Anterior cingulate cortex (tissue), 58 donors: Measurements from ENCODE around the gene ANKLE2.
"Not testable (repeated sequence)": the region's sequence is repeated elsewhere in the genome, so short reads cannot be mapped to it uniquely, and the experiment has no call there.

Experiments used
- DNase-seq, 58 donors: peaks; one replicate each; lab custom pipeline; 2025; lab: John Stamatoyannopoulos, UW

ANKLE2 gene

DNA sequence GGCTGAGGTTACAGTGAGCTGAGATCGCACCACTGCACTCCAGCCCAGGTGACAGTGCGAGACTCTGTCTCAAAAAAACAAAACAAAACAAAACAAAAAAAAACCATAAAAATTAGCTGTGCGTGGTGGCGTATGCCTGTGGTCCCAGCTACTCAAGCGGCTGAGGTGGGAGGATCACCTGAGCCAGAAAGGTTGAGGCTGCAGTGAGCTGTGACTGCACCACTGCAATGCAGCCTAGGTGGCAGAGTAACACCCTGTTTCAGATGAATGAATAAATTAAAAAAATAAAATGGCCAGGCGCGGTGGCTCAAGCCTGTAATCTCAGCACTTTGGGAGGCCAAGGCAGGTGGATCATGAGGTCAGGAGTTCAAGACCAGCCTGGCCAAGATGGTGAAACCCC is 8.0 kb downstream of the ANKLE2 start:
- DNase-seq = not testable (repeated sequence)

DNA sequence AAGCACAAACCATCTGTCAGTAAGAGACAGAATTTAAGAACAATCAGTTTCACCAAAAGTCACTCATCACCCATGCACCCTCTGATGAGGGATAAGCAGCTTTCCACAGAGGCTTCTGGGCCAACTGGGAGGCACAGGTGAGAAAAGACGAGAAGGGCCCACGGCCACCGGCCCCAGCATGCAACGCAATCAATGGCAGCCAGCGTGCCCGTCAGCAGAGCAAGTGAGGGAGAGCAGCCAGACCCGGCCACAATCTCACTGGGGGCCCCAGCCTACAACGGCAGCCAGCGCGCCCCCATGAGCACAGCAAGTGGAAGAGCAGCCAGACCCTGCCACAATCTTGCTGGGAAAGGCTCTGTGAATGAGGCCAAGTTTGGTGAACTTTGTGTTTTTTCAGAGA is 13.3 kb downstream of the ANKLE2 start:
- DNase-seq = no peak

DNA sequence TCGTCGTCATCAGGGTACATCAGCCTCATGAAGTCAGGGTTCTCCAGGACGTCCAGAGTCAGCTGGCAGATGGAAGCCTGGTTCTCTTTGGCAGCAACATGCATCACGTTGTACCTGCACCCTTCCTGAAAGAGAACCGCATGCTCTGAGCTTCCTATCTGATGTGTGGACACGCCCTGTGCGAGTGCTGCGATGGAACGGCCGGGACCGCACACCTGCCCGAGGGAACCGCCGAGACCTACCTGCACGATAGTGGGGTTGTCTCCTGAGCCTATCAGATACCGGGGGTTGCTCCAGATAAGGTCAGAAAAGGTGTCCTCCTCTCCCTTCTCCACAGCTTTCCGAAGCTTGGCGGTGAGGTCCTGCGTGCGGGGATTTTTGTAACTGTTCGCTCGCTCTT is 13.7 kb downstream of the ANKLE2 start:
- DNase-seq = no peak

DNA sequence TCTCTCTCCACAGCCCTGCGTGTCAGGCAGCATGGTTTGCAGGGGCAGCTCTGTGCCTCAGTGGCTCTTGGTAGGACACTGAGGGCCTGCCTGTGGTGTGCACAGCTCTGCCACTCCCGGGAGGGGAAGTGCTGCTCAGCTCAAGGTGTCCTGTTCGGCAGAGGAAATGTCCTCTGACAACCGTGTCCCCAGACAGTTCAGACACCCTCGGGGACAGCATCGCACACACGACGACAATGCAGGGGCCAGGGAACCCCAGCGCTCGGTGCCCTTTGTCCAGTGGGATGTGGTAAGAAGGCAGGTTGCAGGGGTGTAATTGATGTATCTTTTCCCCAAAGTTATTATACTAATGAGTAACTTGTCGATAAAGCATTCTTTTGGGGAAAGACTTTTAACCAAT is 14.2 kb downstream of the ANKLE2 start:
- no peak for DNase-seq

DNA sequence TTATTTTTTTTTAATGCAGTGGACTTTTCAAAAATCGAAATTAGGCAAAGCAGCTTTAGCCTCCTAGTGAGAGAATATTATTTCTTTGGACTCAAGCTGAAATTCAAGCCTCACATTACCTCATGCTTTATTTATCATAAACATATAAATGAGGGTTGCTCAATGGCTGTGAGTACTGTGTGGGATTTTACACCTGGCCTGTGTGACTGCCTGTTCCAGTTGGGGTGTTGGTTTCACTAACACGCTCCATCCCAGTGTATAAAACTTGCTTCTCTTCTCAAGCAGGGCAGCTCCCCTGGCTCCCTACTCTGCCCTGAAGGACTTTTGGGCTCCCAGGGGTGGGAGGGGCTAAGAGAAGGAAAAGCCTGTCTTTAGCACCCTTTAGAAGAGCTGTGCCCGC is 15.0 kb downstream of the ANKLE2 start:
- no peak for DNase-seq

DNA sequence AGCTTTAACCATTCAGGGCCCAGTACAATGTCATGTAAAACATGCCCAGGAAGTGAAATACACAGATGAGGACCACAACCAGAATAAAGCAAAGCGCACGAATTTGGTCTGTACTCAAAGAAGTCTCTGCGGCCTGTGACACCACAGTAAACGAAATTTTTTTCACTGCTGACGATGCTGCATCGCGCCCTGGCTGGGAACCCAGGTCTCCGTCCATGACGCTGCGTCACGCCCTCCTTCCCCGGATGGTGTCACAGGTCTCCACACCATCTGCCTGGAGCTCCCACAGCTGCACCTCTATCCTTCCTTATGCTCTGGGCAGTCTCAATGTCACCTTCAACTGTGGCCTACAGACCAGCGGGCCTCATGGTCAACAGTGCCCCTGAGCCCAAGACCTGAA is 17.8 kb downstream of the ANKLE2 start:
- no peak for DNase-seq

DNA sequence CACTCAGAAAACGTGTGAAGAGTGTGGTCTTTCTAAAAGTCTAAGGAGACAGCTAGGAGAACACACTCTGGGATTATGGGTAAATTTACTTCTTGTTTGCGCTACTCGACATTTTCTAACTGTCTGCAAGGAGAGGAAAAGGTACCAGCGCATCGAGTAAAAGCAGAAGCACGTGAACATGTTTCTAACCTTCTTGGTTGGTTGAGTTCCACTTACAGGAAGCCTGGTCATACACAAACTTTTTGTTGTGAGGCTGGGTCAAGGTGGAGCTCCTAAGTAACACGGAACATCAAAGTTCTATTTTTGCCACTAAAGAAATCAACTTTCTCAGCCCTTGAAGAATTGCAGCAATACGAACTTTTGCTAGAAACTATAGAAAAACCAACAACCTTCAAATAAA is 20.0 kb downstream of the ANKLE2 start:
- no peak for DNase-seq

DNA sequence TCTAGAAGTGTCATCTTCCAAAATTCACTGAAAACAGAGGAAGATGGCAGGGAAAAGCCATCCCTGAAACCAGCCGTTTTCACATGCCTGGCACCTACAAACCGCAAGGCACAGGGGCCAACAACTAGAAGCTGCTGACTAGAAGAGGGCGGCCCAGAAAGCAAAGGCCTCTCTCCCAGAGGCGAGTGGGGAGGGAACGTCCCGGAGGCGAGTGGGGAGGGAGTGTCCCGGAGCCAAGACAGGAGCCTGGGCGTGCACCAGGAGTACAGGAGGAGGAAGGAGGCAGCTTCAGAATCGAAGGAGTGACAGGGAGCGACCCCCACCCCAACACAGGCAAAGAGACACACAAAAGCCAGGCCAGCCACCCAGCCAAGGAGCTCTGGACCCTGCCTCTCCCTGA is 21.0 kb downstream of the ANKLE2 start:
- DNase-seq = no peak

DNA sequence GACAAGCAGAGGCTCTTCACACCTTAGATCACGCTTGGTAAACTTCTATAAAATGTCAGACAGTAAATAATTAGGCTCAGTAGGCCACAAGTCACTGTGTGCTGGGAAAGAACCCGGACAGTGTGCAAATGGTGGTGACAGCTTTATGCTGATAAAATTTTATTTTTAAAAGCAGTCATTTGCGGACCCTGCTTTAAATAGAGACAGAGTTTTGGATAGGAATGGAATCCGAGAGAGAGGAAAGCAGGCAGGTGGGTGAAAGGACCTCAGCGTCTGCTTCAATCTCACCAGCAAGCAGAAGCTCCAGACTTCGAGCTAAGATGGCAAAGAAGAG is 21.4 kb downstream of the ANKLE2 start:
- DNase-seq = no peak

DNA sequence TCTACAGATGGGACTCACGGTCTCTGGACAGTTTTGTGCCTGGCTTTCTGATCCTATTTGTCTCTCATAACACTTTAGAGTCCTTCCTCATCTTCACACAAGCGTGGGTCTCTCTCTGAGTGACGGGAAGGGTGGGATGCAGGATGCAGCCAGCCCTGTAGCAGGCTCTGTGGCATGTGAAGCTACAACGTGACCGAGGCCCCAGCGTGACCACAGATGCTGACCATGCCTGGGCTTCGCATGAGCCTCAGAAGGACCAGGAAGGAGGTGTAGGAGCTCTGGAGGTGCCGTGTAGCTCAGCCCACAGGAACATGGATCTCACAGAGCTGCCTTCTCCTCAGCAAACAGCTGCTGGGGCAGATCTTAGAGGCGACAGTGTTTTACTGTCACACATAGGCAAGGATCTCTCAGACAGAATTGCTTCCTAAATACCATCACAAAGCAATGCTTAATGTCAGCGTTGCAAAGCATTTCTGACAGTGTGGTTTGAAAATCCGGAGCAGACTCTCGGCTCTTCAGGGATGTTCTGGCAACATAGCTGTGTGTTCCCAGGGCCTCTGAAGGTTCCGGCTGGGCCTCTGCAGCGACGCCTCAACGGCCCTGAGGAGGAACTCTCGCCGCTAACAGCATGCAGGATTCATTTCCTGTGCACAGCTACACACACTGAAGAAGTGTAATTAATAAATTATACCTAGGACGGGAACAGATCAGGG is 21.9 kb downstream of the ANKLE2 start:
- DNase-seq = no peak

DNA sequence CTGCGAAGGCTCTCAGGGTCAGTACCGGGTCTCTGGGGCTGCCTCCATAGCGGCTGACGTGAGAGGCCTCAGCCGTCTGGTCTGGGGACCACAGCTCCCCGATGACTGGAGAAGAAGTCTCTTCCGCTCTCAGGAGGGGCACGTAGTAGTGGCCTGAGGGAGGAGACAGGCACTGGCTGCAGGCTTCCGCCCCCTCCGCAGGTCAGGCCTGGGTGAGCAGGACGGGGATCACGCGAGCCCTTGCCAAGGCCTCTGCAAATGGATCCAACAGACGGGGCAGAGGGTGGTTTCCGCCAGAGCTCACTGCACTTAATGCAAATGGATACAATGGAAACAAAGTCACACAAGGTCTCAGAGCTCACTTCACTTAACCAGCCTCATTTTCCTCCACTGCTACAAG is 24.7 kb downstream of the ANKLE2 start:
- DNase-seq = no peak

DNA sequence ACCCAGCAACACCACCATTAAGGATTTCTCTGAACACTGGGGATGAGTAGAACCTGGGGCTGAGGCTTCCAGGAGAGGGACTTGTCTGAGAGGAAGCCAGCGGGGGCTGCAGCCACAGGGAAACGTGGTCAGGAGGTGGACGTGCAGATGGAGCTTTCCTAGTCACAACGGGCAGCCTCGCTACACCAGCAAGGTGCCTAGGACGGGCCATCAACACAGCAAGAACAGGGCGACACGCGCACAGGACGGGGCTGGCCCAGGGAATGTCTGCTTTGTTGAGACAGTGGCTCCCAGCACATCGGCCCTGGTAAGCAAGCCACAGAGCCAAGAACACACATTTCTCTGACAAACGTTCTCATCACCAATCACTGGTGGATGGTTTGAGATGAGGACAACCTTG is 25.3 kb downstream of the ANKLE2 start:
- DNase-seq = no peak

DNA sequence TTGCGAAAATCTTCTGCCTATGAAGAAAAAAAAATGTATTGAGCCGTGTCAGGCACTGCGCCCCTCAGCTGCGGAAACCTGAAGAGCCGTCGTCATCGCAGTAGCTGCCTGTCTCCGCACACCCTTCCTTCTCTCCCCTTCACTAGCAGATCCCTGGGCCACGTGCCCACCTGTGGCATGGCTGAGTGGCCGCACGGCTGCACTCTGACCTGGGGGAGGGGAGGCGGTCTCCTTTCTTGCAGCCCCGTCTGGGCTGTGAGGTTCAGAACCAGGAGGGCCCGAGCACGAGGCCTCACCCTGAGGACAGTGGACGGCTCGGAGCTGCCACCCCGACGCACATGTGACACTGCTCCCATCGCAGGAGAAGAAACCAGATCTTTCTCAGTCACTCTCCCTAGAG is 26.1 kb downstream of the ANKLE2 start:
- DNase-seq = no peak

DNA sequence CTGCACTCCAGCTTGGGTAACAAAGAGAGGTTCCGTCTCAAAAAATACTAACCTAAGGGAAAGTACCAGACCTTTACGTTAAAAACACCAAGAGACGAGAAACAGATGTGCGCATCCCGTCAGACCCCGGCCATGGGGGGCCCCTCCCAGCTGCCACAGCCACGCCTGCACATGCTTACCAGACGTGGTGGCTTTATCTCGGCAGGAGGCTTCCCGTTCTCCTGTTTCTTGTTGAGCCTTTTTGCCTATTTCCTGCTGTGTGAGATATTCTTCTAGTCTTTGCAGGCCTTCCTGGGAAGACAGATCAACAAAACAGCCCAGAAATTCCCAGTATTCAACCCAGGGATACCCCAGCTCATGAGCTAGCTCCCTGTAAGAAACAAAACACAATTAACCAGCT is 27.4 kb downstream of the ANKLE2 start:
- no peak for DNase-seq

DNA sequence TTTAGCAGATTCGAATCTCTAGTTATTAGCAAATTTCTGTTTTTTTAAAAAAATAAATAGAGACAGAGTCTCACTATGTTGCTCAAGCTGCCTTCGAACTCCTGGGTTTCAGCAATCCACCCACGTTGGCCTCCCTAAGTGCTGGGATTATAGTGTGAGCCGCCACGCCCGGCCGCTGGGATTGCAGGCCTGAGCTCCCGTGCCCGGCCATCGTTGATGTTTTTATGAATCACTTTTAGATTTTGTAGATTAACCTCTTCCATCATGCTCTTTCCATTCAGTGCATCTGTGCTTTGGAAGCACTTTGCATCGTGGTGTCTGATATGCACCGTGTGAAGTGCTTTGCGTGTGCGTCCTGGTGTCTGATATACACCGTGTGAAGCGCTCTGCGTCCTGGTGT is 30.1 kb downstream of the ANKLE2 start:
- DNase-seq = no peak

DNA sequence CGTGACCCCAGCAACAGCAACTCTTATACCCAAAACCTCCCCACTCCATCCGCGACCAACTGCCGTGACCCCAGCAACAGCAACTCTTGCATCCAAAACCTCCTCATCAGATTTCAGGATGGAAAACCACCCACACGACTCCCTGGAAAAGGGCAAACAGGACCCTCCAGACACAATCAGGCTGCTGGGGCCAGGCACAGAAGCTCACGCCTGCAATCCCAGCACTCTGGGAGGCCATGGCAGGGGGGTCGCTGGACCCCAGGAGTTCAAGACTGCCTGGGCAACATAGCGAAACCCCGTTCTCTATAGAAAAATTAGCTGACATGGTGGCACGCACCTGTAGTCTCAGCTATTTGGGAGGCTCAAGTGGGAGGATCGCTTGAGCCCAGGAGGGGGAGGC is 31.3 kb downstream of the ANKLE2 start:
- no peak for DNase-seq

DNA sequence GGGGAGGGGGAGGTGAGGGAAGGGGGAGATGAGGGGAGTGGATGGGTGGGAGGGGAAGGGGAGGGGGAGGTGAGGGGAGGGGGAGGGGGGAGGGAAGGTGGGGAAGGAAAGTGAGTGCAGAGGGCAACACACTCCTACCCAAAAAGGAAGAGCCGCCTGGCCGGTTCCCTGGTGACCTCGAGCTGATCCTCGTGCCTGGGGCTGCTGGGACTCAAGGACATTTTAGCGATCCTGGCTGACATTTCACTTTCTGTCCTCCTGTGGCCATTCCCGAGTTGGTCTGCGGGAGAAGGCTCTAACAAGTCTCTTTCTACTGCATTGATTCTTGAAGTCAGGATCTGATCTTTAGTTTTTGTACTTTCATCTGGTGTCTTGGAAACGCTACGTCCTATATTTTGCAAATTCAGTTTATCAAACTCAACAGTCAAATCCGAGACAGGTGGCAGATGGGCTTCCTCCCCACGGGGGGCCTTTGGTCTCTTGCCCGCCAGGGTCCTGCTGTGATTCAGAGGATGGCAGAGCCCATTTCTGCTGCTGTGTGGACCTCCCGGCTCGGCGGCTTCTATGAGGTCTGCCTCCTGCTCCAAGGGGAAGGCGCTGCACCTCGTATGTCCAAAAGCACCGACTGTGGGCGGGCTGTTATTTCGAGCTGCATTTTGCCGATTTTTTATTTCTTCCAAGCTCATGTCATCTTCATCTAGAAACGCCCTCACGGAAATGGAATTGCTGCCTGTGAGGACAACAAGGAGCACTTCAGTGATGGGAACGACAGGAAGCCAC is 31.9 kb downstream of the ANKLE2 start:
- DNase-seq = peak in 21 of 58 donors; percentile 4 to 61 (median 26)

DNA sequence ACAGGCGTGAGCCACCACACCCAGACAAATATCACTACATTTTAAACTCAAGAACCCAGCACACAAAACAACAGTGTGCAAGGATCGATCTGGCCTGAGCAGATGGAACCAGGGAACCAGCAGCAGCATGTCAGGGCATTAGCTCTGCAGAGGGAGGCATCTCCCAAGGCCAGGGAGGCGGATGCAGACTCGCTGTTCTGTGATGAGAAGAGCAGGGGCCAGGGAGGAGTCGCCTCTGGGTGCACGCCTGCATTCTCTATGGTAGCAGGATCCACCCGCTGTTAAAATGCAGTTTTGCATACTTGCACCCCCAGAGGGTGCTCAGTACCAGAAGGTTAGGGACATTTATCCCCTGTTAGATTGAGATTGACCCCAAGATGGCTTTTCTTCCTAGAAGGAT is 33.1 kb downstream of the ANKLE2 start:
- no peak for DNase-seq

DNA sequence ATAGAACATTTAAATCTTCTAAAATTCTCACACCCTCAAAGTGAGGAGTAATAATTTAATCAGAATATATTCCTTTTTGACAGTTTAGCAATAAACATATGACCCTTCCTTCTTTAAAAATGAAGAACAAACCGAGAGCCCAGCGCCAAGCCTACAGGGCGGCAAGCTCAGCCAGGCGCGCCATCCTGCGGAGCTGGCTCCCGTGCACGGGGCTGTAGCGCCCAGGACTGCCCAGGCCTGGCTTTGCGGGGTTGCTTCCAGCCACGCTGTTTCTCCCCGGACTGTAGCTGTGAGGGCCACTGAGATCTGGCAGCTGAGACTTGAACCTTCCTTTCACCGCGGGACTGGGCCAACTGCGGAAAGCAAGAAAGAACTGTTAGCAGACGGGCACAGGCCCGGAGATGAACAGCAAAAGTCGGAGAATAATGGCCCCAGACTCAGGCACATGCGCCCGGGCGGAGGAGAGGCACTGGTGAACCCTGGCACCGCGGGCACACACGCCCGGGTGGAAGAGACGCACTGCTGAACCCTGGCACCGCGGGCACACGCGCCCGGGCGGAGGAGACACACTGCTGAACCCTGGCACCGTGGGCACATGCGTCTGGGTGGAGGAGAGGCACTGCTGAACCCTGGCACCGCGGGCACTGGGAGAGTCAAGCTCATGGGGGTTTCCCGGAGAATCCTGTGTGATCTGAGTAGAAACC is 34.4 kb downstream of the ANKLE2 start:
- no peak for DNase-seq

DNA sequence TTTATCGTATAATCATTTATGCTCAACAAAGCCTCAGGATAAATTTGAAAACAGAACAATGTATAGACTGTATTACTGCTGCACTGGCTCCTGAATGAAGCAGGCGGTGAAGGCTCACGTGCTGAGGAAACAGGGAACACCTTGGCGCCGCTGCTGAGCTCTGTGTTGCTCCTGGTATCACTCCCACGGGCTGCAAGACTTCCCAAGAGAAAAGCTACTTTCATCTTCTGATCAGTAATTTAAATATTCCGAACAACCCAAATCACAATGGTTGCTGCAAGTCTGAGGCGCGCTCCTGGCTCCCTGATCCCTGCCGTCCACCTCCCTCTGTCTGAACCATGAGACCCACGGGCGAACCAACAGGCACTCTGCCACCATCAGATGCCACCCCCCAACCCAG is 35.2 kb downstream of the ANKLE2 start:
- peak in 1 of 58 donors; percentile 32 for DNase-seq

DNA sequence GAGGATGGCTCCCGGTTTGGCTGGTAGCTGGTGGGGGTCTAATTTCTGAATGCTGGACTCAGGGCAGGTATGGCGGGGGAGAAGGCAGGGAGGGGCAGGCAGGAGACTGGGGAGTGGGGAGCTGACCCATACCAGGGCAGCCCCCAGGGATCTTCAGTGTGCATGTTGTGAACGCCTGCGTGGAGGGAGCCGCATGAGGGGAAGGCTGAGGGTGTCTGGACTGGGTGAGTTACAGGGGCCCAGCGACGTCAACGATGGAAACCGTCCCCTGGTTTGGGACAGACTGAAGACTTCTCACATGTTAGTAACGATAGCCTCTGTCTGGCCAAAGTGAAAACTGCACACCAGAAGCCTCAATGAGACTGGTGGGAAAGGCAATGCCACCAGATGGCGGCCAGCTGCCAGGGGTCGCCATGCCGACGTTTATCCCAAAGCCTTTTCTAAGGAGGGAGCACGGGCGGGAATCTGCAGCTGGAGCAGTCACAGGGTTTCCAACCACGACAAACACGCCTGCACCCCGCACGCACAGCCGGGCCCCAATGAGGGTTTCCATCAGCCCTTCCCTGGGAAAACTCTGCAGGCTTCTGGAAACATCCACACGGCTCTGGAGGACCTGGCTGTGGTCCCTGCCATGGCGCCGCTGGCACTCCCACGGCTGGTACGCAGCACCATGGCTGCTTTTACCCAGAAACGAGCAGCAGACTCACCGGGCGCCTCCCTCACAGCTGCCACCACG is 37.0 kb downstream of the ANKLE2 start:
- DNase-seq = peak in 2 of 58 donors; percentile 8 to 15
